Fibroblast of villous mesenchyme (primary cell): ENCODE data around the gene GDF9. TPM values are rescaled to one million over a fixed set of nuclear protein-coding genes. Genes with fewer than 3 reads are reported as not detected.
A peak's percentile ranks its signal among the peaks of the same experiment; 100 is the strongest.

Source experiments
- DNase-seq: peaks from one replicate; pipeline ENCODE4 v3.0.0-alpha.2; 2010; ENCODE audit warnings: low read depth
- H3K4me3 ChIP-seq: 2 replicates; pipeline ENCODE4 v1.5.1; 2011; ENCODE audit warnings: low read depth, mild to moderate bottlenecking, low read length
- total RNA-seq: library from RNA; depleted of rRNA; stranded (reverse); fragments of >200 nt; gene quantifications from 2 replicates; pipeline ENCODE4 v1.2.3, GENCODE V29; 2012
- TF ChIP-seq, protein P1 (sequence below): IDR thresholded peaks from 2 replicates; pipeline ENCODE4 v1.5.1; 2012; ENCODE audit warnings: low read depth, mild to moderate bottlenecking, low read length; ENCODE audit not compliant: insufficient read depth

The GDF9 gene
- total RNA-seq, 1 donor: not detected

GRCh38 chr5:132853790-132854189 is 12.5 kb downstream of the GDF9 start:
- TF ChIP-seq, protein P1, sequence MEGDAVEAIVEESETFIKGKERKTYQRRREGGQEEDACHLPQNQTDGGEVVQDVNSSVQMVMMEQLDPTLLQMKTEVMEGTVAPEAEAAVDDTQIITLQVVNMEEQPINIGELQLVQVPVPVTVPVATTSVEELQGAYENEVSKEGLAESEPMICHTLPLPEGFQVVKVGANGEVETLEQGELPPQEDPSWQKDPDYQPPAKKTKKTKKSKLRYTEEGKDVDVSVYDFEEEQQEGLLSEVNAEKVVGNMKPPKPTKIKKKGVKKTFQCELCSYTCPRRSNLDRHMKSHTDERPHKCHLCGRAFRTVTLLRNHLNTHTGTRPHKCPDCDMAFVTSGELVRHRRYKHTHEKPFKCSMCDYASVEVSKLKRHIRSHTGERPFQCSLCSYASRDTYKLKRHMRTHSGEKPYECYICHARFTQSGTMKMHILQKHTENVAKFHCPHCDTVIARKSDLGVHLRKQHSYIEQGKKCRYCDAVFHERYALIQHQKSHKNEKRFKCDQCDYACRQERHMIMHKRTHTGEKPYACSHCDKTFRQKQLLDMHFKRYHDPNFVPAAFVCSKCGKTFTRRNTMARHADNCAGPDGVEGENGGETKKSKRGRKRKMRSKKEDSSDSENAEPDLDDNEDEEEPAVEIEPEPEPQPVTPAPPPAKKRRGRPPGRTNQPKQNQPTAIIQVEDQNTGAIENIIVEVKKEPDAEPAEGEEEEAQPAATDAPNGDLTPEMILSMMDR: no peak
- H3K4me3 ChIP-seq: no peak overlapping the region
- DNase-seq: no peak

DNA sequence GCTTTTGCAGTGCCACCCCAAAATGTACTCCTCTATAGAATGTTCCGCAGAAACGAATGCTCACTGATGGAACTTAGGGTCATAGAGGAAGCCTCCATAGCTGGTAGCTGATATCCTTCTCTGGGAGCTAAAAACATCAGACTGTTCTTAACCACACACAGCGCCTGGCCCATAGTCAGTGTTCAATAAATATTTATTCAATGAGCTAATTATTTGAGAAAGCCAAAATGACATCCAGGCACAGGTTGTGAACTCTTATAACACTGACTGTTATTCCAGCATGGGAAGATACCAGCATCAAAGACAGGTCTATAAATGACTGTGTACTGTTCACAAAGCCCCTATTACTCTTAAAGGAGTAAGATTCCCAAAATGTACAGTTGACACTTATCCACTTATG is 12.9 kb downstream of the GDF9 start:
- H3K4me3 ChIP-seq: no peak overlapping the region
- TF ChIP-seq, protein P1: no peak
- no peak for DNase-seq

DNA sequence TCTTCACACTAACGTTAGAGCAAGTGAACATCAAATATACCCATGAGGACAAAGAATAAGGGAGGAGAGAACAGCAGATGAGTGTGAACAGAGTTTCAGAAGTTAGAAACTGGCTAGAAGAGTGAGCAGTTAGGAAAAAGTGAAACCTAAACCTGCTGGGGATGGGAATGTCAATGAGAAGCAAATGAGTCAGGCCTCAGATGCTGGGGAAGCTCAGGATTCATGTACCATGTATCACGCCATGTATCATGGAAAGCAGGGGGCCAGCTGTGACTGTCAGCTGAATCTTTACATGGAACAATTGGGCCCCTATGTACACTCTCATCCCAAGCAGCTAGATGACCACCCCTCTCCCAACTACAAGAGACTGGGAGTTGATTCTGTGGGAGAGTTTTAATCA is 16.2 kb downstream of the GDF9 start:
- TF ChIP-seq, protein P1: no peak
- no peak overlapping the region for H3K4me3 ChIP-seq
- no peak for DNase-seq

DNA sequence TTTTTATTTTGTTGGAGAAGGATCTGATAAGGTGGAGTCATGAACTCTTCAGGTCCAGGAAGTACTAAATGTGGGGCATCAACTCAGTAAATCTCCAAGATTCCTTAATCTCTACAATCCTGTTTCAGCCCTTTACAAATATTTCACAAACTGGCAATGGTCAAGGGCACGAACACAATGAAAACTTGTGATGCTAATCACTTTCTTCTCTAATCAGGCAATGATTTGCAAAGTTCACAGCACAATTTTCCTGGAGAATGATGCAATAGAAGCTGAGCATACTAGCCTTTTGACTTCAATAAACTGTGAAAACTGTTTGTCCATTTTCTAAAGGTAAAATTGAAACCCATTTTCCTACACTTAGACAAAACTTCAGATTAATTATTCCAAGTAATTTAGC is 16.9 kb downstream of the GDF9 start:
- TF ChIP-seq, protein P1: no peak
- no peak overlapping the region for H3K4me3 ChIP-seq
- no peak for DNase-seq

DNA sequence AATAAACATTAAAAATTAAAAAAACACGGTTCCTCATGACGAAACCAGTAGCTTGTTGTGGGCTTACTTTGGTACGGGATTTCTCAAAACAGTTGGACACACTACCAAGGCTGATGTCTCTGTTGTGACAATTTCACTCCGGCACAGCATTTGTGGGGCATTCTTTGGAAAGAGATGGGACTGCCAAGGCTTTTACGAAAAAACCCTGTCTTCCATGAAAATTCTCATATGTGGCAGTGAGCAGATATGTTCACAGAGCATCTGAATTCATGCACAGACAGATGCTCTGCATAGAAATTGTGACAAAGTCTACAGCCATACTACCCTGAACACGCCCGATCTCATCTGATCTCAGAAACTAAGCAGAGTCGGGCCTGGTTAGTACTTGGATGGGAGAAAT is 18.0 kb downstream of the GDF9 start:
- DNase-seq: no peak
- H3K4me3 ChIP-seq: no peak overlapping the region
- TF ChIP-seq, protein P1: no peak

DNA sequence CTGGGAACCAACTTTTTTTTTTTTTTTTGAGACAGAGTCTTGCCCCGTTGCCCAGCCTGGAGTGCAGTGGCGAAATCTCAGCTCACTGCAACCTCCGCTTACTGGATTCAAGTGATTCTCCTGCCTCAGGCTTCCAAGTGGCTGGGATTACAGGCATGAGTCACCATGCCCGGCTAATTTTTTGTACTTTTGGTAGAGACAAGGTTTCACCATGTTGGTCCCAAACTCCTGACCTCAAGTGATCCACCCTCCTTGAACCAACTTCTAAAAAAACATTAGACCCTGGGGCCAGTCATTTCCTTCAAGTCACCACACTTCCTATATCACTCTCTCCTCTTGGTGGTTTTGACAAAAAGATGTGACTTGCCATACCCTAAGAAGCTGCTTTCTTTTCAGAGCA is 25.0 kb downstream of the GDF9 start:
- TF ChIP-seq, protein P1: no peak
- peak; percentile 57 for DNase-seq
- H3K4me3 ChIP-seq: no peak overlapping the region

DNA sequence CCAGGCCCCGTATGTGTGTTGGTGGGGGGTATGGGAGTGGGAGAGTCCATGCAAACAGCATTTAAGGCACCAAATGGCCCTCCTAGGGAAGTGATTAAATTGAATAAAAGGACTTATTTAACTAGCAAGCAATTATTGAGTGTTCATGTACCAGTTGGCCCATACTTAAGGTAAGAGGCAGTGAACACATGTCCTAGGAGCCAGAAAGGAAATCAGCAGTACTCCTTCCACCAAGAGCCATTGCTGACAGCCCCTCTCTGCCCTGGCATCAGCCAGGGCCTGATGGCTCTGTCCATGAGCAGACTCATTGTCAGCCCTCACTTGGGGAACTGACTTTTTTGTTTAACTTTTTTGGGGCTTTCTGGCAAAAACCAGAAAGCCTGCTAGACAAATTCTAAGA is 25.4 kb downstream of the GDF9 start:
- H3K4me3 ChIP-seq: no peak overlapping the region
- TF ChIP-seq, protein P1: no peak
- no peak for DNase-seq
